Uterus (tissue), 4 donors: ENCODE results near the gene CNTFR. TPM values are rescaled to one million over a fixed set of nuclear protein-coding genes. Genes with fewer than 3 reads are reported as not detected.

Experiments used
- DNase-seq, 2 donors: peaks; one replicate each; pipeline ENCODE4 v3.0.0-alpha.2; 2019 to 2020
- H3K27ac ChIP-seq, 2 donors: fragments of 200-600 bp; sonication (generic); 1 replicate in 1 of 2; 2 replicates in 1 of 2; pipeline ENCODE4 v1.5.1; 2016 to 2018
- H3K27me3 ChIP-seq, 2 donors: fragments of 200-600 bp; sonication (generic); one replicate each; pipeline ENCODE4 v1.5.1; 2018 to 2019; ENCODE audit warnings: control low read depth in 1 of 2
- H3K36me3 ChIP-seq, 2 donors: fragments of 200-600 bp; sonication (generic); one replicate each; pipeline ENCODE4 v1.5.1; 2019; ENCODE audit warnings: control low read depth in 1 of 2
- H3K4me1 ChIP-seq, 2 donors: fragments of 200-600 bp; sonication (generic); one replicate each; pipeline ENCODE4 v1.5.1; 2018 to 2019; ENCODE audit warnings: control low read depth in 1 of 2
- H3K4me3 ChIP-seq, 2 donors: fragments of 200-600 bp; sonication (generic); 1 replicate in 1 of 2; 2 replicates in 1 of 2; pipeline ENCODE4 v1.5.1; 2018 to 2019; ENCODE audit warnings: mild to moderate bottlenecking in 1 of 2
- H3K9me3 ChIP-seq, 2 donors: fragments of 200-600 bp; sonication (generic); one replicate each; pipeline ENCODE4 v1.5.1; 2019; ENCODE audit warnings: control low read depth in 1 of 2
- CTCF ChIP-seq, 4 experiments: fragments of 200-600 bp in 2 of 4; fragments of 450-650 bp in 2 of 4; sonication (generic) in 2 of 4; IDR thresholded peaks; one replicate each; pipeline ENCODE4 v1.5.1; 2016 to 2019; ENCODE audit warnings: antibody characterized with exemption in 4 of 4, mild to moderate bottlenecking in 2 of 4, moderate library complexity in 1 of 4
- POLR2A ChIP-seq, 2 donors: fragments of 450-650 bp; IDR thresholded peaks; one replicate each; pipeline ENCODE4 v1.6.1; 2016; ENCODE audit warnings: antibody characterized with exemption in 2 of 2, mild to moderate bottlenecking in 1 of 2, moderate library complexity in 1 of 2
- intact Hi-C: fragments of 100-400 bp; cut with DNase I; formaldehyde crosslinking; loops from one replicate; pipeline ENCODE4 v1.15.1; 2023; ENCODE audit warnings: low total_unique reads
- total RNA-seq, 4 donors: library from RNA; depleted of rRNA in 3 of 4; stranded (reverse); fragments of >200 nt in 3 of 4; gene quantifications; one replicate each; pipeline versions ENCODE4 v1.1.0 to v1.2.4, GENCODE V29; 2014 to 2023
- donor health status: DM: yes; HTN: yes; CAD: no.

The CNTFR gene
- total RNA-seq, 4 donors from 2014 or later, result 0.59 to 14.7 (median 6.6) TPM; not detected in 1

DNA sequence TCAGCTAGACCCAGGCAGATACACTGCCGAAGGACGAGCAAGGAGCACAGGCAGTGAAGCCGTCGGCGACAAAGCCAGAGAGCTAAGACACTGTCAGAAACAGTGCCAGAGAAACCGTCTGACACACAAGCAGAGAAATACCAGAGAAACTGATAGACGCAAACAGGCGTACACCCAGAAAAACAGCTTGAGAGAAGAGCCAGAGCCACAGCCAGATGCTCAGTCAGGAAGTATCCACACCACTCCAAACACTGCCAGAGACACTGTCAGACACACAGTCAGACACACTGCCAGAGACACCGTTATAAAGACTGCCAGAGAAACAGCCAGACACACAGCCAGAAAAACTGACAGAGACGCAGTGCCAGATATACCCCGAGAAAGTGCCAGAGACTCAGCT, 19.1 kb downstream of the CNTFR start:
- H3K4me3 ChIP-seq, result no peak overlapping the region
- DNase-seq, result no peak
- TF ChIP-seq CTCF (IDR thresholded peaks at IDR 0.05), result no peak
- TF ChIP-seq POLR2A (IDR thresholded peaks at IDR 0.05), result no peak
- no peaks in the 10 kb centered on the region for H3K27me3 ChIP-seq
- intact Hi-C loops, result no loop called here
- H3K36me3 ChIP-seq, result no peaks in the 10 kb centered on the region
- no peaks in the 10 kb centered on the region for H3K4me1 ChIP-seq
- H3K9me3 ChIP-seq, result no peaks in the 10 kb centered on the region
- no peak overlapping the region for H3K27ac ChIP-seq

DNA sequence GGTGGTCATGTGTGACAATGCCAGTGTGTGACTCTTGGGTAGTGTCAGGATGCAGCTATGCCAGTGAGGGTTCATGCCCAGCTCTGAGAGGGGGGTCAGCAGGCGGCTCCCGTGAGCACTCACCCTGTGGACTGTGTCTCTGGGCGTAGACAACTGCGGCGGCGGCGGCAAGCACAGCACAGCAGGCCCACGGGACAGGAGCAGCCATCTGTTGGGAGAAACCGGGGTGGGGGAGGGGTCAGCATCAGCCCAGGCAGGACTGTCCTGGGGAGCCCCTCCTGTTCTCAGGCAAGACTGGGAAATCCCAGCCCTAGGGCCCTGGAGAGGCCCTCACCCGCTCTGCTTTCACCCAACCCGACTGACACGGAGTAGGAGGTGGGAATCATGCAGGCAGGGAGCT, 20.8 kb downstream of the CNTFR start:
- Histone ChIP-seq H3K27me3 (no peaks in the 10 kb centered on the region), H3K4me3 (no peak overlapping the region), H3K9me3 (no peaks in the 10 kb centered on the region), H3K27ac (no peak overlapping the region), H3K4me1 (no peaks in the 10 kb centered on the region), H3K36me3 (no peaks in the 10 kb centered on the region)
- intact Hi-C loops, result no loop called here
- DNase-seq, result no peak
- TF ChIP-seq CTCF (IDR thresholded peaks at IDR 0.05) (no peak), POLR2A (IDR thresholded peaks at IDR 0.05) (no peak)

DNA sequence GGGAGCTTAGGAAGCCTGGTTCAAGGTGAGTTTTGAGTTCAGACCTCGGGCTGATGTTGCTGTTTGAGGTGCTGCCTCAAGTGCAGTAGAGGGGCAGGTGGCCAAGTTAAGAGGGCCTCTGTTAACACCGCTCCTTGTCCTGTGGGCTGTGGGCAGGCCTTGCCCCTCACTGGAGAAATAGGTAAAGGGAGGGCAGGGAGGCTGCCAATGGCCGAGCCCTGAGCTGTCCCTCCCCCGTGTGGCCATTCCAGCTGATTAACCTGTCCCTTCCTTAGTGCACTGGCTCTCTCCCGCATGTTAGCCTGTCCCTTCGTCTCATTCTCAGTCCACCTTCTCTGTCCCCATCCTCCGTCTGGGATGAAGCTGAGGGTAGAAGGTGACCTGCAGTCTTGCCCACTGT, 21.4 kb downstream of the CNTFR start:
- H3K9me3 ChIP-seq, result no peaks in the 10 kb centered on the region
- no peaks in the 10 kb centered on the region for H3K4me1 ChIP-seq
- TF ChIP-seq POLR2A (IDR thresholded peaks at IDR 0.05) (no peak), CTCF (IDR thresholded peaks at IDR 0.05) (no peak)
- no peaks in the 10 kb centered on the region for H3K36me3 ChIP-seq
- intact Hi-C loops, result no loop called here
- no peaks in the 10 kb centered on the region for H3K27me3 ChIP-seq
- no peak overlapping the region for H3K27ac ChIP-seq
- H3K4me3 ChIP-seq, result no peak overlapping the region
- DNase-seq, result no peak

DNA sequence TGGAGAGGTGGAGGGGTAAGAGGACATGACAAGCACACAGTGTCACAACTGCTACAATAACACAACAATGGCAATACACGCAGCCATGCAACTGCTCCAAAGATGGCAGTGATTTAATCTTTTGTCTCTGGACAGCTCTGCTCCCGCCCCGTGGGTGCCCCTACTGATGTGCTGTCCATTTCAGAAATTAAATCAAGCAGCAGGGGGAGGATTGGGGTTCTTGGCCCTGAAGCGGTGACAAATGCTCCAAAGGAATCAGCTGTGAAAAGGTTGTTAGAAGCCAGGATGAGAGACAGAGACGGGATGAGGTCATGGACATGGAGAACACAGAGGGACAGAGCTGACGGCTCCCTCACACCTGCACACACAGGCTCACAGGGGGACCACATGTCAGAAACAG, 22.6 kb downstream of the CNTFR start:
- Histone ChIP-seq H3K4me3 (no peak overlapping the region), H3K27ac (no peak overlapping the region), H3K27me3 (no peaks in the 10 kb centered on the region), H3K36me3 (no peaks in the 10 kb centered on the region), H3K9me3 (no peaks in the 10 kb centered on the region), H3K4me1 (no peaks in the 10 kb centered on the region)
- no peak for DNase-seq
- TF ChIP-seq CTCF (IDR thresholded peaks at IDR 0.05), result no peak
- TF ChIP-seq POLR2A (IDR thresholded peaks at IDR 0.05), result no peak
- intact Hi-C loops, result no loop called here

DNA sequence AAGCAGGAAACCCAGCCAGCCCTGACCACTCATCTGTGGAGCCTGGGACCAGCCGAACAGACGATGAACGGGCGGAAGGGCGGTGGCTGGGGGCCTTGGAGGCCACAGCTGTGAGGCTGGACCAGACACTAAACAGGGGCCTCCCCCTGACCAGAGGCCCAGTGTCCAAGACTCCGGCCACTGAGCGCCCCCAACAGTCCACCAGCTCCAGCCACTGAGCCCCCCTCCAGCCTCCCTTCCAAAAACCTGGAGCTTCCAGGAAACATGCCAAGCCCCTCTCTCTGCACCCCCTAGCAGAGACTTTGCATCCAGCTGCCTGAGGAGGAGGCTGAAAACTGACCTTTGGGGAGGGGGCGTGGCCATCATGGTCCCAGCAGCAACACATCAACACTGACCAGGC, 23.2 kb downstream of the CNTFR start:
- intact Hi-C loops, result no loop called here
- no peaks in the 10 kb centered on the region for H3K27me3 ChIP-seq
- H3K27ac ChIP-seq, result no peak overlapping the region
- no peaks in the 10 kb centered on the region for H3K9me3 ChIP-seq
- H3K4me1 ChIP-seq, result no peaks in the 10 kb centered on the region
- no peak overlapping the region for H3K4me3 ChIP-seq
- no peaks in the 10 kb centered on the region for H3K36me3 ChIP-seq
- TF ChIP-seq POLR2A (IDR thresholded peaks at IDR 0.05), result no peak
- DNase-seq, result no peak

DNA sequence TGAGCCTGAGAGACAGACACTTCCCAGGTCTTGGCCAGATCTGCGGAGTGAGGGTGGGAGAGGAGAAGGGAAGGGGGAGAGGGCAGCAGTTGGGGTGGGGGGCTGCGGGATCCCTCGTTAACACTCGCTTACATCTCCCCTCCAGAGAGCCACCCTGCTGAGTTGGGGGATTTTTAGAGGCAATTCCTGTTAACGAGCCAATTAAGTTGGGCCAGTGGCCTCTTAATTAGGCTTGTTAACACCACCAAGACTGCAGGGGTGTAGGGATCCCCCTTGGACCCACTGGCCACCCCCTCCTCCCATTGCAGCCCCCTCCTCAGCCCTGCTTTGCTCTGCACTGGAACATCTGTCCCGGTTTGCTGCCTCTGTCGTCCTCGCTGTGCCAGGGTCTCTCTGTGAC, 23.7 kb downstream of the CNTFR start:
- Histone ChIP-seq H3K4me3 (no peak overlapping the region), H3K27ac (no peak overlapping the region), H3K9me3 (no peaks in the 10 kb centered on the region), H3K27me3 (no peaks in the 10 kb centered on the region), H3K36me3 (no peaks in the 10 kb centered on the region), H3K4me1 (no peaks in the 10 kb centered on the region)
- TF ChIP-seq CTCF (IDR thresholded peaks at IDR 0.05), result no peak
- no peak for TF ChIP-seq POLR2A (IDR thresholded peaks at IDR 0.05)
- intact Hi-C loops, result no loop called here
- no peak for DNase-seq
